Fibroblast of lung (primary cell): Measurements from ENCODE around the gene S100B. TPM values are rescaled to one million over a fixed set of nuclear protein-coding genes. Genes with fewer than 3 reads are reported as not detected.

ENCODE experiments used
- DNase-seq, 2 donors: peaks; one replicate each; pipeline versions ENCODE4 v3.0.0 to v3.0.0-alpha.2; 2010; ENCODE audit warnings: low read depth in 2 of 2
- H2AFZ ChIP-seq: 2 replicates; pipeline ENCODE4 v1.5.1; 2012; ENCODE audit warnings: low read length, control low read depth, inconsistent platforms
- H3K27ac ChIP-seq: 2 replicates; pipeline ENCODE4 v1.5.1; 2011; ENCODE audit warnings: low read length, control low read depth; ENCODE audit not compliant: insufficient read depth
- H3K27me3 ChIP-seq: 2 replicates; pipeline ENCODE4 v1.5.1; 2011; ENCODE audit warnings: mild to moderate bottlenecking, low read length; ENCODE audit not compliant: control insufficient read depth, insufficient read depth
- H3K36me3 ChIP-seq: 2 replicates; pipeline ENCODE4 v1.5.1; 2011; ENCODE audit warnings: low read length; ENCODE audit not compliant: control insufficient read depth, insufficient read depth
- H3K4me1 ChIP-seq: 2 replicates; pipeline ENCODE4 v1.5.1; 2011; ENCODE audit warnings: low read length; ENCODE audit not compliant: control insufficient read depth, insufficient read depth; ENCODE audit errors: extremely low read depth
- H3K4me2 ChIP-seq: 2 replicates; pipeline ENCODE4 v1.5.1; 2011; ENCODE audit warnings: low read length, control low read depth; ENCODE audit not compliant: insufficient read depth; ENCODE audit errors: extremely low read depth
- H3K4me3 ChIP-seq, 4 experiments: fragments of 200-600 bp in 1 of 4; sonication (generic) in 1 of 4; replicated peaks in 1 of 4; 2 replicates each; pipeline ENCODE4 v1.5.1; 2011 to 2016; ENCODE audit warnings: low read length in 4 of 4, low read depth in 3 of 4, mild to moderate bottlenecking in 3 of 4, control low read depth in 2 of 4, inconsistent platforms in 1 of 4, mixed read lengths in 1 of 4; ENCODE audit not compliant: insufficient read depth in 1 of 4; ENCODE audit errors: control extremely low read depth in 1 of 4
- H3K79me2 ChIP-seq: 2 replicates; pipeline ENCODE4 v1.5.1; 2012; ENCODE audit warnings: mild to moderate bottlenecking, low read length, inconsistent platforms; ENCODE audit not compliant: control insufficient read depth, insufficient read depth
- H3K9ac ChIP-seq: 2 replicates; pipeline ENCODE4 v1.5.1; 2011; ENCODE audit warnings: mild to moderate bottlenecking, low read length, control low read depth; ENCODE audit not compliant: insufficient read depth
- H3K9me3 ChIP-seq: 2 replicates; pipeline ENCODE4 v1.5.1; 2012; ENCODE audit warnings: low read depth, low read length; ENCODE audit not compliant: control insufficient read depth, insufficient read depth
- H4K20me1 ChIP-seq: 2 replicates; pipeline ENCODE4 v1.5.1; 2011; ENCODE audit warnings: low read length; ENCODE audit not compliant: control insufficient read depth, insufficient read depth; ENCODE audit errors: extremely low read depth
- EZH2 ChIP-seq: IDR thresholded peaks from 2 replicates; pipeline ENCODE4 v1.5.1; 2012; ENCODE audit warnings: low read length, control low read depth, mild to moderate bottlenecking; ENCODE audit errors: missing control alignments
- polyA plus RNA-seq, 2 donors: library from polyadenylated mRNA; depleted of rRNA in 1 of 2; stranded (reverse) in 1 of 2; unstranded in 1 of 2; fragments of >200 nt; gene quantifications; 2 replicates each; pipeline ENCODE4 v1.2.1, GENCODE V29; 2011 to 2012; ENCODE audit warnings: missing spikeins in 1 of 2
- total RNA-seq: library from RNA; depleted of rRNA; stranded (reverse); fragments of >200 nt; gene quantifications from 2 replicates; pipeline ENCODE4 v1.2.1, GENCODE V29; 2014
- TF ChIP-seq, protein P1 (sequence below), 2 donors: IDR thresholded peaks in 1 of 2; conservative IDR thresholded peaks in 1 of 2; 1 replicate in 1 of 2; 2 replicates in 1 of 2; pipeline ENCODE4 v1.5.1; 2011 to 2012; ENCODE audit warnings: low read length in 2 of 2, control low read depth in 1 of 2, inconsistent platforms in 1 of 2, low read depth in 1 of 2, mild to moderate bottlenecking in 1 of 2

S100B gene
- total and polyA plus RNA-seq, 2 donors (not counting 1 experiment from before 2014, with no cell fraction given) = 2.7 TPM; not detected in 1

GRCh38 chr21:46552865-46553379 is 52.0 kb downstream of the S100B start:
- Histone ChIP-seq H3K9me3 (no peaks in the 10 kb centered on the region), H3K4me3 (no peak overlapping the region), H3K27ac (no peak overlapping the region), H2AFZ (no peak overlapping the region), H3K4me1 (no peaks in the 10 kb centered on the region), H3K4me2 (no peak overlapping the region), H3K9ac (no peak overlapping the region), H3K36me3 (peaks cover 16% of the 10 kb centered on the region), H3K79me2 (no peaks in the 10 kb centered on the region), H4K20me1 (no peaks in the 10 kb centered on the region), H3K27me3 (no peaks in the 10 kb centered on the region)
- TF ChIP-seq, protein P1, sequence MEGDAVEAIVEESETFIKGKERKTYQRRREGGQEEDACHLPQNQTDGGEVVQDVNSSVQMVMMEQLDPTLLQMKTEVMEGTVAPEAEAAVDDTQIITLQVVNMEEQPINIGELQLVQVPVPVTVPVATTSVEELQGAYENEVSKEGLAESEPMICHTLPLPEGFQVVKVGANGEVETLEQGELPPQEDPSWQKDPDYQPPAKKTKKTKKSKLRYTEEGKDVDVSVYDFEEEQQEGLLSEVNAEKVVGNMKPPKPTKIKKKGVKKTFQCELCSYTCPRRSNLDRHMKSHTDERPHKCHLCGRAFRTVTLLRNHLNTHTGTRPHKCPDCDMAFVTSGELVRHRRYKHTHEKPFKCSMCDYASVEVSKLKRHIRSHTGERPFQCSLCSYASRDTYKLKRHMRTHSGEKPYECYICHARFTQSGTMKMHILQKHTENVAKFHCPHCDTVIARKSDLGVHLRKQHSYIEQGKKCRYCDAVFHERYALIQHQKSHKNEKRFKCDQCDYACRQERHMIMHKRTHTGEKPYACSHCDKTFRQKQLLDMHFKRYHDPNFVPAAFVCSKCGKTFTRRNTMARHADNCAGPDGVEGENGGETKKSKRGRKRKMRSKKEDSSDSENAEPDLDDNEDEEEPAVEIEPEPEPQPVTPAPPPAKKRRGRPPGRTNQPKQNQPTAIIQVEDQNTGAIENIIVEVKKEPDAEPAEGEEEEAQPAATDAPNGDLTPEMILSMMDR (conservative IDR thresholded peaks at IDR 0.05 in 1 of 2, IDR thresholded peaks at IDR 0.05 in 1 of 2; ENCODE audit: low read depth in 1 of 2, low read length in 2 of 2) = no peak
- TF ChIP-seq EZH2 = no peak
- no peak for DNase-seq

DNA sequence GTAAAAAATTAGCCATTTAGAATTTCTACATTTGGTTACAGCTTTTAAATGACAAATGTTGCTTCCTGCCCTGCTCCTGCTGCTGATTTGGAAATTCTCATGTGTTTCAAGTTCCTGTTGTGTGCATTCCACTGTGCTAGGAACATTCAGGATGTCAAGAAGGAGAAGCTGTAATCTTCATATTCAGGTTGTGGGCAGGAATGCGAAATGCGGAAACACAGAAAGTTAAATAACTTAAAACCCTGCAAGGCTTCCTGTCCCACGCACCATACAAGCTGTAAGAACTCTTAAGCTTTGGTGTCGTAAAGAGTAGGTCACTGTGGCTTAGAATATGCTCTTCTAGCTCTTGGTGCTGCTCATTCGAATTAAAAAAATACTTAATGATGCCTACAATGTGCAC is 52.6 kb downstream of the S100B start:
- no peaks in the 10 kb centered on the region for H3K9me3 ChIP-seq
- DNase-seq = no peak
- no peak overlapping the region for H3K9ac ChIP-seq
- no peak overlapping the region for H3K27ac ChIP-seq
- H3K36me3 ChIP-seq = peaks cover 18% of the 10 kb centered on the region
- H3K79me2 ChIP-seq = no peaks in the 10 kb centered on the region
- no peak overlapping the region for H3K4me2 ChIP-seq
- H4K20me1 ChIP-seq = no peaks in the 10 kb centered on the region
- H3K4me3 ChIP-seq = no peak overlapping the region
- no peaks in the 10 kb centered on the region for H3K27me3 ChIP-seq
- H3K4me1 ChIP-seq = no peaks in the 10 kb centered on the region
- no peak for TF ChIP-seq EZH2
- TF ChIP-seq, protein P1 (conservative IDR thresholded peaks at IDR 0.05 in 1 of 2, IDR thresholded peaks at IDR 0.05 in 1 of 2; ENCODE audit: low read depth in 1 of 2, low read length in 2 of 2) = no peak
- H2AFZ ChIP-seq = no peak overlapping the region

GRCh38 chr21:46551636-46552241 is 53.1 kb downstream of the S100B start:
- no peak overlapping the region for H2AFZ ChIP-seq
- no peak overlapping the region for H3K4me3 ChIP-seq
- no peak for TF ChIP-seq EZH2
- TF ChIP-seq, protein P1 (conservative IDR thresholded peaks at IDR 0.05 in 1 of 2, IDR thresholded peaks at IDR 0.05 in 1 of 2; ENCODE audit: low read depth in 1 of 2, low read length in 2 of 2) = no peak
- DNase-seq = no peak
- no peaks in the 10 kb centered on the region for H3K9me3 ChIP-seq
- no peaks in the 10 kb centered on the region for H3K27me3 ChIP-seq
- no peak overlapping the region for H3K27ac ChIP-seq
- no peaks in the 10 kb centered on the region for H4K20me1 ChIP-seq
- no peaks in the 10 kb centered on the region for H3K4me1 ChIP-seq
- H3K79me2 ChIP-seq = no peaks in the 10 kb centered on the region
- peaks cover 17% of the 10 kb centered on the region for H3K36me3 ChIP-seq
- H3K9ac ChIP-seq = no peak overlapping the region
- no peak overlapping the region for H3K4me2 ChIP-seq
